DND-41 (cell line): ENCODE measurements around the gene MOB3B.
A peak's percentile ranks its signal among the peaks of the same experiment; 100 is the strongest.

Experiments
- ATAC-seq: fragments of 200-7000 bp; cut with Tn5 transposase; 3 replicates; pipeline ENCODE4 v1.9.1; 2021; ENCODE audit warnings: low read depth; ENCODE audit not compliant: insufficient read depth
- DNase-seq: peaks from one replicate; pipeline ENCODE4 v3.0.0-alpha.2; 2020
- H2AFZ ChIP-seq: 2 replicates; pipeline ENCODE4 v1.6.0; 2012; ENCODE audit warnings: low read depth, low read length
- H3K27ac ChIP-seq: 2 replicates; pipeline ENCODE4 v1.5.1; 2012; ENCODE audit warnings: low read length, inconsistent platforms
- H3K27me3 ChIP-seq: fragments of 200-600 bp; sonication (generic); 2 replicates; pipeline ENCODE4 v1.6.0; 2012; ENCODE audit warnings: low read length, mild to moderate bottlenecking, inconsistent platforms; ENCODE audit not compliant: insufficient read depth, poor library complexity
- H3K36me3 ChIP-seq: 2 replicates; pipeline ENCODE4 v1.5.1; 2012; ENCODE audit warnings: low read length, inconsistent platforms; ENCODE audit not compliant: insufficient read depth
- H3K4me1 ChIP-seq: 2 replicates; pipeline ENCODE4 v1.5.1; 2012; ENCODE audit warnings: mild to moderate bottlenecking, low read length; ENCODE audit not compliant: insufficient read depth
- H3K4me2 ChIP-seq: 2 replicates; pipeline ENCODE4 v1.6.0; 2012; ENCODE audit warnings: mild to moderate bottlenecking, moderate library complexity, low read length, inconsistent platforms; ENCODE audit not compliant: insufficient read depth
- H3K4me3 ChIP-seq, 2 experiments: fragments of 200-600 bp in 1 of 2; shearing (Covaris generic) in 1 of 2; 2 replicates each; pipeline ENCODE4 v1.5.1; 2012 to 2016; ENCODE audit warnings: inconsistent platforms in 2 of 2, low read length in 2 of 2, mild to moderate bottlenecking in 2 of 2, low read depth in 1 of 2, moderate library complexity in 1 of 2
- H3K79me2 ChIP-seq: 2 replicates; pipeline ENCODE4 v1.6.0; 2012; ENCODE audit warnings: low read length, inconsistent platforms; ENCODE audit not compliant: insufficient read depth
- H3K9ac ChIP-seq: 2 replicates; pipeline ENCODE4 v1.6.0; 2012; ENCODE audit warnings: low read depth, mild to moderate bottlenecking, inconsistent platforms, low read length, moderate library complexity
- H3K9me3 ChIP-seq: 2 replicates; pipeline ENCODE4 v1.5.1; 2012; ENCODE audit warnings: low read length, moderate library complexity, mild to moderate bottlenecking, inconsistent platforms; ENCODE audit not compliant: insufficient read depth, severe bottlenecking
- H4K20me1 ChIP-seq: 2 replicates; pipeline ENCODE4 v1.6.0; 2012; ENCODE audit warnings: low read length; ENCODE audit not compliant: insufficient read depth
- CTCF ChIP-seq: IDR thresholded peaks from 2 replicates; pipeline ENCODE4 v1.5.1; 2012; ENCODE audit warnings: borderline replicate concordance, low read length, moderate library complexity, mild to moderate bottlenecking; ENCODE audit not compliant: poor library complexity, severe bottlenecking; ENCODE audit errors: extremely low read depth
- EZH2 ChIP-seq: IDR thresholded peaks from 3 replicates; pipeline ENCODE4 v1.6.1; 2012; ENCODE audit warnings: borderline replicate concordance, low read depth, mild to moderate bottlenecking, moderate library complexity, low read length, inconsistent platforms; ENCODE audit not compliant: severe bottlenecking

The MOB3B gene

DNA sequence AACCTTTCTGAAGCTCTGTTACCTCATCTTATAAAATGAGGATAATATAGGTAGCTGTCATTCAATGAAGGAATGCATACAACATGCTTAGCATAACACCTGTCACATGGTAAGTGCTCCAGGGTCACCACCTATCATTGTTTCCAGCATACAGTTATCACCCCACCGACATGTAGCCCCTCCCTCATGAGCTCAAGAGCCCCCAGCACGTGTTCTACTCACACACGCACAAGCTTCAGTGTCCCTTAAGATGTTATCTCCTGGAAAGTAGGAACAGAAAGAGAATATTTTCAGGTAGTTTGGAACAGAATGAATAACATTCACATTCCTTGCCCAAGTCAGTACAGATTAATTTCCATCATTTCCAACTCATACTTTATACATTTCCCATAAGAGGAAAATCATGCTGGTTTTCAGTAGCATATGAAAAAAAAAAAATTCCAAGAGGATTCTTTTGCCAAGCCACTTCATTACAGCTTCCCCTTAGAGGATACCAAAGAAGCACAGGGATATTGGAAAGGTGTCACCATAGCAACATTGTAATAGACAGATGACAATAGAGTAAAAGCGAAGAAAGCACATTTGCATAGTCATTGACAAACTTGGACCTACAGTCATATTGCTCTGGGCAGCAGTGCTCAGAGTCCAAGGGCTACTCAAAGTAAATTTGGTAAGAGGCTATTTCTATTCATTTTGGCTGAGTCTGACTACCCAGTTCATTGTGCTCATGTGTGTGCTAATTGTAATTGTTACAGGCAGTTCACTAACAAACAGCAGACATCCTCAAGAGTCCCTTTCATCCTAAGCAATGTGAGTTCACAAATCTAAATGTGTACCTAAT lies 1.5 kb upstream of the MOB3B start:
- H3K27ac ChIP-seq, result no peak overlapping the region
- peaks cover 11% of the 10 kb centered on the region; the same call in 1 of the 2 replicates for H3K4me1 ChIP-seq
- no peaks in the 10 kb centered on the region for H3K9me3 ChIP-seq
- H3K4me3 ChIP-seq, result no peak overlapping the region
- H3K9ac ChIP-seq, result no peak overlapping the region
- 0 out of 2 replicates have a peak, but pooled peaks cover 3% of the 10 kb centered on the region for H4K20me1 ChIP-seq
- no peaks in the 10 kb centered on the region for H3K79me2 ChIP-seq
- no peak overlapping the region for H2AFZ ChIP-seq
- no peak for TF ChIP-seq CTCF
- TF ChIP-seq EZH2, result no peak
- H3K27me3 ChIP-seq, result peaks cover 31% of the 10 kb centered on the region
- H3K4me2 ChIP-seq, result no peak overlapping the region
- no peak for ATAC-seq
- H3K36me3 ChIP-seq, result no peaks in the 10 kb centered on the region
- no peak for DNase-seq

- H3K4me1 ChIP-seq, result peaks cover 11% of the 10 kb centered on the region; the same call in 1 of the 2 replicates
- TF ChIP-seq EZH2, result no peak
- TF ChIP-seq CTCF, result no peak
- ATAC-seq (no peak), DNase-seq (no peak)
- no peaks in the 10 kb centered on the region for H3K36me3 ChIP-seq
- H3K79me2 ChIP-seq, result no peaks in the 10 kb centered on the region
- H3K27ac ChIP-seq, result no peak overlapping the region
- H3K9ac ChIP-seq, result peak overlapping the region; percentile 35; the same call in 1 of the 2 replicates
- 0 out of 2 replicates have a peak, but pooled peaks cover 3% of the 10 kb centered on the region for H4K20me1 ChIP-seq
- no peak overlapping the region for H2AFZ ChIP-seq
- H3K9me3 ChIP-seq, result no peaks in the 10 kb centered on the region
- H3K27me3 ChIP-seq, result peaks cover 34% of the 10 kb centered on the region
- H3K4me3 ChIP-seq, result peak overlapping the region in 1 of 2 experiments; percentile 52; a peak in 2 of 4 replicates
- peak overlapping the region; percentile 83 for H3K4me2 ChIP-seq
These were observed 713 bp downstream of the MOB3B start for GRCh38 chr9:27528886-27529315.

DNA sequence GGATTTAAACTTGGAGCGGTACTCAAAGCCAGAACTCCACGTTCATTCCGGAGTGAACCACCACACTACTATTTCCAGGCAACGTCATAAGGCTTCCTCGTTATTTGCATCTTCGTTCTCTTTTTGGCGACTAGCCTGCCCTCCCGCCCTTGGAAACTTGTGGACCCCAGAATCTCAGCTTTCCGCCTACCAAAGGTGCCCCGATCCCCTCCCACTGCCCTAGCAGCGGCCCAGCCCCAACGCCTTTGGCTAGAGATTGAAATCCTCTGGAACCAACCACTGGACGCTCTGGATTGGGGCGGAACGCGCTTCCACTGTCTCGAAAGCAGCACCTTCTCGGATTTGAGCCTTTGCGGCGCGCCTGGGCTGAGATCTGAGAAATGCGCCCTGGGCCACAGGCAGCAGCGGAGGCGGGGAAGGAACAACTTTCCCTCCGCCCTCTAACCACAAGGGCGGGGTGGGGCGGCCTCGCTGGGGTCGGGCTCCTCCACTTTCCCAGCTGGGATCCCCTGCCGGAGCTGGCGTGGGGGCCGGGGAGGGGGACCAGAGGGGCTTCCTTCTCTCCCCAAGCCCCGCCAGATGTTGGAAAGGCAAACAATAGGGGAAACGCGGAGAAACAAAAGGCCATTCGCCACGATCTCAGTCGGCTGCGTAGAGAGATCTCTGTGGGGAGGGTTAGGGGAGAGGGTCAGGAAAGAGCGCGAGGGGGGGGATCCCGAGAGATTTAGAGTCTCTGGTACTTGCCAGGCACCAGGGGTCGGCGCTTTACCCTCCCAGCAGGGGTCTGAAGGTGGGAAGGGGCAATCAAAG lies 1.3 kb downstream of the MOB3B start:
- Histone ChIP-seq H3K4me1 (peaks cover 11% of the 10 kb centered on the region; the same call in 1 of the 2 replicates), H4K20me1 (0 out of 2 replicates have a peak, but pooled peaks cover 3% of the 10 kb centered on the region), H3K27me3 (peaks cover 34% of the 10 kb centered on the region), H3K4me2 (no peak overlapping the region), H3K9ac (no peak overlapping the region), H3K4me3 (no peak overlapping the region), H3K9me3 (no peaks in the 10 kb centered on the region), H3K79me2 (no peaks in the 10 kb centered on the region), H2AFZ (no peak overlapping the region), H3K36me3 (no peaks in the 10 kb centered on the region), H3K27ac (no peak overlapping the region)
- DNase-seq, result peak; percentile 28
- ATAC-seq, result peak; percentile 48; the same call in 2 of the 3 replicates
- TF ChIP-seq CTCF, result no peak
- TF ChIP-seq EZH2, result no peak
